T-cell (primary cell): ENCODE results near the gene CCDC179. TPM values are rescaled to one million over a fixed set of nuclear protein-coding genes. Genes with fewer than 3 reads are reported as not detected.

Experiments
- ATAC-seq, 4 experiments: fragments of 200-7000 bp in 3 of 4; fragments of 150-1000 bp in 1 of 4; cut with Tn5 transposase; replicated peaks in 1 of 4; 1 replicate in 3 of 4; 2 replicates in 1 of 4; pipeline ENCODE4 v1.10.0; 2021; ENCODE audit warnings: moderate library complexity in 3 of 4, mild to moderate bottlenecking in 2 of 4, moderate number of reproducible peaks in 1 of 4
- CTCF ChIA-PET, 2 donors: fragments of 300-600 bp; sonication (Branson Sonifier 250); formaldehyde crosslinking; loops; one replicate each; lab custom pipeline; 2022; ENCODE audit warnings: antibody characterized with exemption in 2 of 2; lab: Charles Lee
- POLR2A ChIA-PET, 2 donors: fragments of 300-600 bp; sonication (Branson Sonifier 250); formaldehyde crosslinking; loops; one replicate each; lab custom pipeline; 2022; ENCODE audit warnings: antibody characterized with exemption in 2 of 2; lab: Charles Lee
- DNase-seq, 35 experiments: peaks; one replicate each; pipeline versions ENCODE4 v3.0.0 to v3.0.0-alpha.2; 2013 to 2023
- H3K27ac ChIP-seq: one replicate; pipeline ENCODE4 v1.5.1; 2013; ENCODE audit warnings: low read length
- H3K27me3 ChIP-seq, 2 experiments: replicated peaks in 1 of 2; 1 replicate in 1 of 2; 2 replicates in 1 of 2; pipeline versions ENCODE4 v1.6.1 to v1.7.0; 2013; ENCODE audit warnings: low read length in 1 of 2, mixed read lengths in 1 of 2; ENCODE audit not compliant: control insufficient read depth in 2 of 2, insufficient read depth in 2 of 2; ENCODE audit errors: extremely low read depth in 1 of 2
- H3K36me3 ChIP-seq, 2 donors: 1 replicate in 1 of 2; 2 replicates in 1 of 2; pipeline versions ENCODE4 v1.6.1 to v1.7.0; 2013; ENCODE audit warnings: low read length in 1 of 2; ENCODE audit not compliant: control insufficient read depth in 2 of 2, insufficient read depth in 1 of 2; ENCODE audit errors: extremely low read depth in 1 of 2
- H3K4me1 ChIP-seq, 2 experiments: 1 replicate in 1 of 2; 2 replicates in 1 of 2; pipeline versions ENCODE4 v1.6.1 to v1.7.0; 2013; ENCODE audit warnings: low read length in 2 of 2, mixed read lengths in 1 of 2; ENCODE audit not compliant: insufficient read depth in 2 of 2, control insufficient read depth in 1 of 2; ENCODE audit errors: extremely low read depth in 1 of 2
- H3K4me3 ChIP-seq, 2 donors: 1 replicate in 1 of 2; 2 replicates in 1 of 2; pipeline versions ENCODE4 v1.5.1 to v1.7.0; 2013; ENCODE audit warnings: mild to moderate bottlenecking in 2 of 2, low read length in 1 of 2, moderate library complexity in 1 of 2; ENCODE audit not compliant: control insufficient read depth in 1 of 2; ENCODE audit errors: extremely low read depth in 1 of 2
- H3K9me3 ChIP-seq: 2 replicates; pipeline ENCODE4 v1.7.0; 2013
- H3K27ac Mint-ChIP-seq, 2 donors: one replicate each; pipeline ENCODE4 v1.8.0; 2020 to 2021; ENCODE audit warnings: mild to moderate bottlenecking in 2 of 2, mixed read lengths in 2 of 2
- H3K27me3 Mint-ChIP-seq, 2 donors: one replicate each; pipeline ENCODE4 v1.8.0; 2021 to 2022; ENCODE audit warnings: mixed read lengths in 2 of 2
- H3K36me3 Mint-ChIP-seq: one replicate; pipeline ENCODE4 v1.8.0; 2021; ENCODE audit warnings: mixed read lengths
- H3K4me1 Mint-ChIP-seq, 3 donors: one replicate each; pipeline ENCODE4 v1.8.0; 2020 to 2022; ENCODE audit warnings: mixed read lengths in 3 of 3, mild to moderate bottlenecking in 1 of 3
- H3K4me3 Mint-ChIP-seq, 3 donors: one replicate each; pipeline ENCODE4 v1.8.0; 2020 to 2022; ENCODE audit warnings: mild to moderate bottlenecking in 3 of 3, mixed read lengths in 3 of 3, moderate library complexity in 3 of 3
- H3K9me3 Mint-ChIP-seq, 3 donors: one replicate each; pipeline ENCODE4 v1.8.0; 2020 to 2022; ENCODE audit warnings: mixed read lengths in 3 of 3
- WGBS: methylation state at CpG from one replicate; pipeline ENCODE4 v1.1.5; 2013; ENCODE audit warnings: missing lambda C conversion rate; ENCODE audit not compliant: insufficient coverage; 5-methylcytosine and 5-hydroxymethylcytosine counted together
- total RNA-seq, 35 experiments: library from RNA in 6 of 35; stranded (reverse) in 6 of 35; fragments of 120-200 nt in 1 of 35; gene quantifications; one replicate each; pipeline versions ENCODE4 v1.2.1 to v1.2.4 and lab custom pipeline; 2013 to 2026

The CCDC179 gene
- total RNA-seq, 5 donors from 2014 or later (not counting 1 experiment from before 2014, with no cell fraction given), result not detected

GRCh38 chr11:22828373-22828772 lies 31.9 kb downstream of the CCDC179 start:
- peaks cover 3 to 11% of the 10 kb centered on the region in 2 experiments for H3K4me1 ChIP-seq
- ATAC-seq, result no peak
- H3K4me1 Mint-ChIP-seq, result peaks cover 16 to 27% (median 21%) of the 10 kb centered on the region in 3 donors
- ChIA-PET CTCF (interaction anchor here in 1 of 2 donors (0.6 to 2.3 kb wide), 5 partner anchors 10 to 952 kb away, joined by 3 to 12 read pairs (median 7); partner anchors contain the start of gene FANCF), POLR2A (interaction anchor here (1.0 to 1.3 kb wide), 2 partner anchors 200 to 202 kb away, joined by 4 to 5 read pairs; no protein-coding TSS in a partner anchor)
- H3K36me3 ChIP-seq, result peaks cover 1 to 21% of the 10 kb centered on the region in 2 donors
- H3K4me3 ChIP-seq, result no peak overlapping the region
- no peak overlapping the region for H3K27ac ChIP-seq
- DNase-seq, result no peak
- H3K4me3 Mint-ChIP-seq, result peak overlapping the region; percentile 90 to 92 (median 92)
- WGBS, result 50% methylated on average over 1 of the region's 6 CpGs
- peaks cover 20% of the 10 kb centered on the region for H3K36me3 Mint-ChIP-seq
- H3K27ac Mint-ChIP-seq, result no peak overlapping the region
- H3K27me3 ChIP-seq, result no peaks in the 10 kb centered on the region
- no peaks in the 10 kb centered on the region for H3K27me3 Mint-ChIP-seq
- H3K9me3 Mint-ChIP-seq, result no peaks in the 10 kb centered on the region
- no peaks in the 10 kb centered on the region for H3K9me3 ChIP-seq

- H3K9me3 Mint-ChIP-seq, result peaks cover 0 to 8% (median 4%) of the 10 kb centered on the region in 3 donors
- no peak overlapping the region for H3K27ac Mint-ChIP-seq
- H3K4me3 Mint-ChIP-seq, result no peak overlapping the region
- ChIA-PET POLR2A (no interaction called here), CTCF (interaction anchor here in 1 of 2 donors (0.6 kb wide), 1 partner anchor 194 kb away, joined by 4 read pairs; no protein-coding TSS in a partner anchor)
- no peaks in the 10 kb centered on the region for H3K27me3 ChIP-seq
- H3K4me1 Mint-ChIP-seq, result peaks cover 0 to 8% (median 3%) of the 10 kb centered on the region in 3 donors
- no CpG with 5 or more reads among the region's 2 CpGs for WGBS
- H3K36me3 Mint-ChIP-seq, result peaks cover 71% of the 10 kb centered on the region
- H3K27me3 Mint-ChIP-seq, result no peaks in the 10 kb centered on the region
- no peak for ATAC-seq
- no peaks in the 10 kb centered on the region for H3K9me3 ChIP-seq
- DNase-seq, result no peak
- H3K4me3 ChIP-seq, result no peak overlapping the region
- H3K27ac ChIP-seq, result no peak overlapping the region
- peaks cover 5 to 56% of the 10 kb centered on the region in 2 donors for H3K36me3 ChIP-seq
- no peaks in the 10 kb centered on the region for H3K4me1 ChIP-seq
Measured at GRCh38 chr11:22822203-22822602, 38.1 kb downstream of the CCDC179 start.

- WGBS, result 100% methylated on average over 1 of the region's 3 CpGs
- no peaks in the 10 kb centered on the region for H3K36me3 Mint-ChIP-seq
- Histone ChIP-seq H3K27ac (no peak overlapping the region), H3K4me3 (no peak overlapping the region), H3K27me3 (no peaks in the 10 kb centered on the region), H3K4me1 (no peaks in the 10 kb centered on the region), H3K36me3 (no peaks in the 10 kb centered on the region), H3K9me3 (no peaks in the 10 kb centered on the region)
- H3K27ac Mint-ChIP-seq, result no peak overlapping the region
- peaks cover 0 to 3% of the 10 kb centered on the region in 2 donors for H3K27me3 Mint-ChIP-seq
- peaks cover 5 to 8% (median 6%) of the 10 kb centered on the region in 3 donors for H3K9me3 Mint-ChIP-seq
- peaks cover 0 to 2% (median 1%) of the 10 kb centered on the region in 3 donors for H3K4me1 Mint-ChIP-seq
- no peak for DNase-seq
- CTCF ChIA-PET, result no interaction called here
- no peak for ATAC-seq
- H3K4me3 Mint-ChIP-seq, result no peak overlapping the region
- POLR2A ChIA-PET, result no interaction called here
Measured at GRCh38 chr11:22809893-22810292, 50.4 kb downstream of the CCDC179 start.

- no peak overlapping the region for H3K4me3 ChIP-seq
- Mint-ChIP-seq H3K9me3 (peaks cover 4 to 6% (median 5%) of the 10 kb centered on the region in 3 donors), H3K4me1 (peaks cover 0 to 2% (median 1%) of the 10 kb centered on the region in 3 donors), H3K27me3 (peaks cover 0 to 3% of the 10 kb centered on the region in 2 donors), H3K27ac (no peak overlapping the region), H3K36me3 (no peaks in the 10 kb centered on the region), H3K4me3 (no peak overlapping the region)
- ATAC-seq, result no peak
- ChIA-PET POLR2A (no interaction called here), CTCF (no interaction called here)
- H3K27me3 ChIP-seq, result no peaks in the 10 kb centered on the region
- H3K9me3 ChIP-seq, result no peaks in the 10 kb centered on the region
- WGBS, result 93% methylated on average over 2 of the region's 3 CpGs
- DNase-seq, result no peak
- H3K36me3 ChIP-seq, result no peaks in the 10 kb centered on the region
- H3K4me1 ChIP-seq, result no peaks in the 10 kb centered on the region
- H3K27ac ChIP-seq, result no peak overlapping the region
Measured at GRCh38 chr11:22808571-22809197, 51.6 kb downstream of the CCDC179 start.

GRCh38 chr11:22807855-22808570 lies 52.3 kb downstream of the CCDC179 start:
- no peak for DNase-seq
- no peaks in the 10 kb centered on the region for H3K36me3 ChIP-seq
- H3K27ac ChIP-seq, result no peak overlapping the region
- no peak overlapping the region for H3K27ac Mint-ChIP-seq
- no peaks in the 10 kb centered on the region for H3K9me3 ChIP-seq
- no peak overlapping the region for H3K4me3 Mint-ChIP-seq
- no peak for ATAC-seq
- POLR2A ChIA-PET, result no interaction called here
- peaks cover 4 to 6% (median 5%) of the 10 kb centered on the region in 3 donors for H3K9me3 Mint-ChIP-seq
- CTCF ChIA-PET, result no interaction called here
- 80% methylated on average over 2 of the region's 2 CpGs for WGBS
- no peak overlapping the region for H3K4me3 ChIP-seq
- H3K36me3 Mint-ChIP-seq, result no peaks in the 10 kb centered on the region
- peaks cover 0 to 3% of the 10 kb centered on the region in 2 donors for H3K27me3 Mint-ChIP-seq
- H3K4me1 Mint-ChIP-seq, result peaks cover 0 to 2% (median 1%) of the 10 kb centered on the region in 3 donors
- H3K4me1 ChIP-seq, result no peaks in the 10 kb centered on the region
- no peaks in the 10 kb centered on the region for H3K27me3 ChIP-seq

- WGBS, result no CpG with 5 or more reads among the region's 2 CpGs
- no peak overlapping the region for H3K4me3 Mint-ChIP-seq
- ATAC-seq, result no peak
- Histone ChIP-seq H3K27me3 (no peaks in the 10 kb centered on the region), H3K27ac (no peak overlapping the region), H3K36me3 (no peaks in the 10 kb centered on the region), H3K4me3 (no peak overlapping the region), H3K4me1 (no peaks in the 10 kb centered on the region), H3K9me3 (no peaks in the 10 kb centered on the region)
- H3K4me1 Mint-ChIP-seq, result peaks cover 0 to 2% (median 1%) of the 10 kb centered on the region in 3 donors
- H3K27me3 Mint-ChIP-seq, result peaks cover 0 to 3% of the 10 kb centered on the region in 2 donors
- ChIA-PET CTCF (no interaction called here), POLR2A (no interaction called here)
- no peak for DNase-seq
- peaks cover 4 to 6% (median 5%) of the 10 kb centered on the region in 3 donors for H3K9me3 Mint-ChIP-seq
- H3K36me3 Mint-ChIP-seq, result no peaks in the 10 kb centered on the region
- H3K27ac Mint-ChIP-seq, result no peak overlapping the region
Measured at GRCh38 chr11:22807391-22807790, 52.9 kb downstream of the CCDC179 start.
